ENCODE results near the gene MAP3K12.

GRCh38 chr12:53467880-53468279 is 31.4 kb downstream of the MAP3K12 start:
- TF ChIP-seq POLR2A (IDR thresholded peaks at IDR 0.05; ENCODE audit: low read length): no peak
- TF ChIP-seq GATA1 (IDR thresholded peaks at IDR 0.05; ENCODE audit: low read depth, low read length): no peak
